Effector memory CD4-positive, alpha-beta T cell (primary cell): ENCODE measurements around the gene TNFAIP2.

Experiments
- DNase-seq, 3 donors: peaks; one replicate each; pipeline ENCODE4 v3.0.0-alpha.2; 2020
- H3K27ac ChIP-seq: 2 replicates; pipeline ENCODE4 v1.7.0; 2013; ENCODE audit warnings: mild to moderate bottlenecking, low read length, moderate library complexity; ENCODE audit not compliant: insufficient read depth, poor library complexity, severe bottlenecking
- H3K27me3 ChIP-seq: replicated peaks from 2 replicates; pipeline ENCODE4 v1.7.0; 2013; ENCODE audit warnings: mild to moderate bottlenecking, low read length; ENCODE audit not compliant: insufficient read depth, control insufficient read depth, poor library complexity, severe bottlenecking
- H3K36me3 ChIP-seq: 2 replicates; pipeline ENCODE4 v1.7.0; 2013; ENCODE audit warnings: mild to moderate bottlenecking, low read length, moderate library complexity; ENCODE audit not compliant: control insufficient read depth, insufficient read depth
- H3K4me1 ChIP-seq: 2 replicates; pipeline ENCODE4 v1.7.0; 2013; ENCODE audit warnings: low read length, mild to moderate bottlenecking; ENCODE audit not compliant: control insufficient read depth, insufficient read depth, poor library complexity, severe bottlenecking
- H3K4me3 ChIP-seq: 2 replicates; pipeline ENCODE4 v1.7.0; 2013; ENCODE audit warnings: low read length, low read depth, mild to moderate bottlenecking; ENCODE audit not compliant: insufficient read depth, poor library complexity, severe bottlenecking
- H3K9me3 ChIP-seq: 2 replicates; pipeline ENCODE4 v1.7.0; 2013; ENCODE audit warnings: mild to moderate bottlenecking, low read length, moderate library complexity; ENCODE audit not compliant: control insufficient read depth

The TNFAIP2 gene

GRCh38 chr14:103085106-103086091, 37.9 kb upstream of the TNFAIP2 start:
- H3K27ac ChIP-seq, result no peak overlapping the region
- H3K9me3 ChIP-seq, result no peaks in the 10 kb centered on the region
- peaks cover 16% of the 10 kb centered on the region for H3K27me3 ChIP-seq
- H3K4me3 ChIP-seq, result no peak overlapping the region
- no peaks in the 10 kb centered on the region for H3K4me1 ChIP-seq
- no peak for DNase-seq
- H3K36me3 ChIP-seq, result no peaks in the 10 kb centered on the region

GRCh38 chr14:103086771-103087342, 36.4 kb upstream of the TNFAIP2 start:
- H3K4me3 ChIP-seq, result no peak overlapping the region
- no peaks in the 10 kb centered on the region for H3K36me3 ChIP-seq
- peaks cover 9% of the 10 kb centered on the region for H3K4me1 ChIP-seq
- no peaks in the 10 kb centered on the region for H3K9me3 ChIP-seq
- no peak overlapping the region for H3K27ac ChIP-seq
- peaks cover 16% of the 10 kb centered on the region for H3K27me3 ChIP-seq
- no peak for DNase-seq

GRCh38 chr14:103087343-103087835, 35.9 kb upstream of the TNFAIP2 start:
- no peak for DNase-seq
- Histone ChIP-seq H3K9me3 (no peaks in the 10 kb centered on the region), H3K36me3 (no peaks in the 10 kb centered on the region), H3K27ac (no peak overlapping the region), H3K4me3 (no peak overlapping the region), H3K27me3 (peaks cover 16% of the 10 kb centered on the region), H3K4me1 (peaks cover 11% of the 10 kb centered on the region)

GRCh38 chr14:103088921-103089320, 34.3 kb upstream of the TNFAIP2 start:
- H3K27ac ChIP-seq, result no peak overlapping the region
- H3K4me3 ChIP-seq, result no peak overlapping the region
- no peaks in the 10 kb centered on the region for H3K36me3 ChIP-seq
- no peak for DNase-seq
- peaks cover 16% of the 10 kb centered on the region for H3K27me3 ChIP-seq
- peaks cover 11% of the 10 kb centered on the region for H3K4me1 ChIP-seq
- H3K9me3 ChIP-seq, result no peaks in the 10 kb centered on the region

- Histone ChIP-seq H3K36me3 (no peaks in the 10 kb centered on the region), H3K4me1 (peaks cover 11% of the 10 kb centered on the region), H3K9me3 (no peaks in the 10 kb centered on the region), H3K27me3 (peaks cover 13% of the 10 kb centered on the region), H3K4me3 (no peak overlapping the region), H3K27ac (no peak overlapping the region)
- DNase-seq, result no peak
Measured at GRCh38 chr14:103089386-103090335, 33.6 kb upstream of the TNFAIP2 start.

GRCh38 chr14:103090481-103091020, 32.7 kb upstream of the TNFAIP2 start:
- no peak overlapping the region for H3K4me3 ChIP-seq
- no peak overlapping the region for H3K27ac ChIP-seq
- no peaks in the 10 kb centered on the region for H3K36me3 ChIP-seq
- no peaks in the 10 kb centered on the region for H3K9me3 ChIP-seq
- peaks cover 11% of the 10 kb centered on the region for H3K4me1 ChIP-seq
- DNase-seq, result no peak
- peaks cover 6% of the 10 kb centered on the region for H3K27me3 ChIP-seq

GRCh38 chr14:103091041-103091882, 32.0 kb upstream of the TNFAIP2 start:
- Histone ChIP-seq H3K36me3 (no peaks in the 10 kb centered on the region), H3K9me3 (no peaks in the 10 kb centered on the region), H3K4me3 (peak overlapping the region; percentile 39), H3K4me1 (peaks cover 11% of the 10 kb centered on the region), H3K27me3 (peaks cover 6% of the 10 kb centered on the region), H3K27ac (no peak overlapping the region)
- peak; percentile 61 to 73 (median 64) for DNase-seq

GRCh38 chr14:103091883-103092222, 31.4 kb upstream of the TNFAIP2 start:
- Histone ChIP-seq H3K27ac (no peak overlapping the region), H3K4me3 (peak overlapping the region; percentile 32), H3K4me1 (peaks cover 11% of the 10 kb centered on the region), H3K9me3 (no peaks in the 10 kb centered on the region), H3K27me3 (peaks cover 2% of the 10 kb centered on the region), H3K36me3 (no peaks in the 10 kb centered on the region)
- no peak for DNase-seq
